HG02938 (cell line): Measurements from ENCODE around the gene CHD9.

Experiments
- ATAC-seq: cut with Tn5 transposase; IDR thresholded peaks from one replicate; pipeline ENCODE4 v1.9.1; 2021; ENCODE audit warnings: mild to moderate bottlenecking, moderate library complexity; ENCODE audit not compliant: unreplicated experiment

CHD9 gene

DNA sequence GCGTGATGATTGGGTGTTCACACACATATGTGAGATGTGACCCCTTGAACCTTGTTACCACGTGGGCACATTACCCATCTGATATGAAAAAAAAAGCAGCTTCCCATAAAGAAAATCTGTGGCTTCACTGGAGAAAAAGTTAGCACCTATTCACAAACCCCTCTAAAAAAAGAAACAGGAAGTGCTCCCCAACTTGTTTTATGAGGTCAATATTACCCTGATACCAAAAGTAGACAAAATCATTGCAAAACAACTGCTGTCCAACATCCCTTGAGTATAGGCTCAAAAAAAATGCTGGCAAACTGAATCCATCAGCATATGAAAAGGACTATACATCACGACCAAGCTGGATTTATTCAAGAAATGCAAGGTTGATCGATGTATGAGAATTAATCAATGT, 279.8 kb downstream of the CHD9 start:
- no peak for ATAC-seq

DNA sequence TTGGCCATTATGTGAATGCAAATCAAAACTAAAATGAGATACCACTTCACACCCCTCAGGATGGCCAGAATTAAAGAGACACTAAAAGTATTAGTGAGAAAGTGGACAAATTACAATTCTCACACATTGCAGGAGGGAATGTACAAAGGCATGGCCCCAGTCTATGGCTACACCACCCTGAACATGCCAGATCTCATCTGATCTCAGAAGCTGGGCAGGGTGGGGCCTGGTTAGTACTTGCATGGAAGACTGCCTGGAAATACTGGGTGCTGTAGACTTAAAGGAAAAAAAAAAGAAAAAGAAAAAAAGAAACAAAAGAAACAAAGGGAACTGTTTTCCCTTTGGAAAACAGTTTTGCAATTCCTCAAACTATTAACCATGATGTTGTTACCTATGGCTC, 282.5 kb downstream of the CHD9 start:
- ATAC-seq = no peak

GRCh38 chr16:53341792-53342191, 287.0 kb downstream of the CHD9 start:
- ATAC-seq = no peak

GRCh38 chr16:53355064-53355463, 300.3 kb downstream of the CHD9 start:
- ATAC-seq = no peak

- no peak for ATAC-seq
Measured at GRCh38 chr16:53356478-53357207, 301.9 kb downstream of the CHD9 start.

GRCh38 chr16:53357208-53357586, 302.4 kb downstream of the CHD9 start:
- no peak for ATAC-seq

GRCh38 chr16:53357955-53358354, 303.2 kb downstream of the CHD9 start:
- no peak for ATAC-seq

- ATAC-seq = no peak
Measured at GRCh38 chr16:53358884-53359283, 304.1 kb downstream of the CHD9 start.

GRCh38 chr16:53369921-53370320, 315.1 kb downstream of the CHD9 start:
- ATAC-seq = no peak

DNA sequence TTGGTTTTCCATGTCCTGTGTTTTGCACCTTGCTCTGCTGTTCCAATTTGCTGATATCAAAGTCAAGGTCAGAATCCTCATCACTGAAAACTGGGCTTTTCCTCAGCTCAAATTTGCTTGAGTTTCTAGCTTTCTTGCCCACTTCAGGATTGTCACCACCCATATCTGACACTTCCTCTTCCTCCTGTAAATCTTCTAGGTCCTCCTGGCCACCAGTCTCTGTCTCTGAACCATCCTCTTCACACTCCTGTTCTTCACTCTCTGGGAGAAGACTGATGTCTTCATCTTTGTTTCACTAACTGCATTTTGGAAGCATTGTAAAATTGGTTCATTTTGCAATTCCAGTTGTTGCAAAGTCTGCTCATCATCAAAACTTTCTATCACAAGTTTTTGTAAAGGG, 316.0 kb downstream of the CHD9 start:
- no peak for ATAC-seq

DNA sequence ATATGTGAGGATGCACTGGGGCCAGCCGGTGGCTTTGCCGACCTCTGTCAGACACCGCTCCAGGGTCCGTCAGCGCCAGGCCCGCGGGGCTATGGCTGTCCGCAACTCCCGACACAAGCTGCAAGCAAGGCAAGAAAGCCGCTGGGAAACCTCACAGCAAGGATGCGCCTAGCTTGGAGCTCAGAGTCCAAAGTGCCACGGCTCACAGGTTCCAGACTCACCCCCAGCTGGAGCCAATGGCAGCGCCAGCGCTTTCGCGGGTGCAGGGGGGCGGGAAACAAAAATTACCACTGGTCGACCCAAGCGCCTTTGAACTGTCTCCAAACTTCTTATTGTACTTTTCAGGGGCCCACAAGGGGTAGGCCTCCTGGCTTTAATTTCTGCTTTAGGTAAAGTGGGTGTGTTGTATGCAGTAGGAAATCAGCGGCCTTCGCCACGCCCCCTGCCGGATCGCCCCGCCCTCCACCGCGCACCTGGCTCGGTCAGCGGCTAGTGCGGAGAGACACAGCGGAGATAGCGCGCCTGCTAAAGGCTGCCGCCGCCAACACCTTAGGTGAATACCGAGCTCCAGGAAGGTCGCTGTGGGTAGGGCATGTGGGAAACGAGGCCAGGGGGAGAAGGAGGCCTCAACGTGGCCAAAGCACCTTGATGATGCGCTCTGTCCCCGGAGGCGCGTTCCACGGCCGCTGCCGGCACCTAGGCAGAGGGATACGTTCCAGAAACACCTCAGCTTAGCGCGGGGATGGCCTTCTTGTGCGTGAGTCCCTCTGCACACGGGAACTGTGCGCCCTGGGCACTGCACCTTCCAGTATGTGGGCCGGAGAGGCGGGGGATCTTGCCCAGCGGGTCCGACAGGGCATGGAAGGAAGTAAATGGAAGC, 318.4 kb downstream of the CHD9 start:
- peak; percentile 76 for ATAC-seq

- no peak for ATAC-seq
Measured at GRCh38 chr16:53374800-53375199, 320.0 kb downstream of the CHD9 start.

DNA sequence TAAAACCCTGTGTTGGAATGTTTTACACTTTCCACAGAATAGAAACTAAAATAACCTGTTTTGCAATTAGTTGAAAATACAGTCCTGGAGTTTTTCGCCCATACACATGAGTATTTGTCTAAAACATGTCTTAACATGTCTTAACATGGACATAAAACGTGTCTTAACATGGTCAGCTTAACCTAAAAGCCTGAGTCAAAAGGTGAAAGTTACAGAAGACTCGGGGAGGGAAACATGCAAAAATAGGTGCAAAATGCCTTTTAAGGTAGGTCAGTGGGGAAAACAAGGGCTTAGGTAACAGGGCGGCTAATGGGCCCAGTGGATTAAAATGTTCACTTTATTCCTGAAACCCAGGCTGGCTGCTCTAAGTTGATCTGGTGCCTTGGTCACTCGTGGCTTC, 323.3 kb downstream of the CHD9 start:
- ATAC-seq = no peak
